Measurements from ENCODE around the gene TTYH2.

DNA sequence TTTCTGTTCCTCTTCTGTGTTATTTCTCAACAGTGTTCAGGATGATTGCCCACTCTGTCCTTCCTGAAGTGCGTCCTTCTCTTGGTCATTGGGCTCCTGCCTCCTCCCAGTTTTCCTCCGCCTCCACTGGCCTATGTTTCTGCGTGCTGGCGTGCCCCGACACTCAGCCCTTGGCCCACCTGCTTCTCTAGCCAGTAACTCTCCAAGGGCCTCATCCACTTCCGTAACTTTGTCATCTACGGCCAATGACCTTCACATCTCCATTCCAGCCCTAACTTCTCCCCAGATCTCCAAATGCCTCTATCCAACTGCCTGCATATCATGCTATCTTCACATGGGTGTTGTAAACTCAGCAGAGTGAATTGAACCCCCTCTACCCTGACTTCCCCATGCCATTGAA is 49.5 kb upstream of the TTYH2 start:
- TF ChIP-seq EZH2phosphoT487 (IDR thresholded peaks at IDR 0.05; ENCODE audit: insufficient read depth, low read depth) (no peak), EZH2 (IDR thresholded peaks at IDR 0.05; ENCODE audit: insufficient read depth, poor library complexity, severe bottlenecking) (no peak)
